Gastroesophageal sphincter (tissue), 3 donors: ENCODE data around the gene CDKL5.

Source experiments
- POLR2A ChIP-seq, 2 donors: fragments of 450-650 bp; IDR thresholded peaks; one replicate each; pipeline ENCODE4 v1.6.1; 2017; ENCODE audit warnings: antibody characterized with exemption in 2 of 2, mild to moderate bottlenecking in 2 of 2, moderate library complexity in 1 of 2
- POLR2AphosphoS5 ChIP-seq: sonication (generic); formaldehyde crosslinking; IDR thresholded peaks from one replicate; pipeline ENCODE4 v1.6.1; 2017; ENCODE audit warnings: antibody characterized with exemption
- TF ChIP-seq, protein P1 (sequence below), 4 experiments: fragments of 200-600 bp in 2 of 4; fragments of 450-650 bp in 2 of 4; sonication (generic) in 1 of 4; IDR thresholded peaks; one replicate each; pipeline ENCODE4 v1.5.1; 2017 to 2019; ENCODE audit warnings: antibody characterized with exemption in 4 of 4, mild to moderate bottlenecking in 2 of 4, moderate library complexity in 2 of 4

GRCh38 chrX:18557879-18558278 is 132.5 kb downstream of the CDKL5 start:
- TF ChIP-seq, protein P1, sequence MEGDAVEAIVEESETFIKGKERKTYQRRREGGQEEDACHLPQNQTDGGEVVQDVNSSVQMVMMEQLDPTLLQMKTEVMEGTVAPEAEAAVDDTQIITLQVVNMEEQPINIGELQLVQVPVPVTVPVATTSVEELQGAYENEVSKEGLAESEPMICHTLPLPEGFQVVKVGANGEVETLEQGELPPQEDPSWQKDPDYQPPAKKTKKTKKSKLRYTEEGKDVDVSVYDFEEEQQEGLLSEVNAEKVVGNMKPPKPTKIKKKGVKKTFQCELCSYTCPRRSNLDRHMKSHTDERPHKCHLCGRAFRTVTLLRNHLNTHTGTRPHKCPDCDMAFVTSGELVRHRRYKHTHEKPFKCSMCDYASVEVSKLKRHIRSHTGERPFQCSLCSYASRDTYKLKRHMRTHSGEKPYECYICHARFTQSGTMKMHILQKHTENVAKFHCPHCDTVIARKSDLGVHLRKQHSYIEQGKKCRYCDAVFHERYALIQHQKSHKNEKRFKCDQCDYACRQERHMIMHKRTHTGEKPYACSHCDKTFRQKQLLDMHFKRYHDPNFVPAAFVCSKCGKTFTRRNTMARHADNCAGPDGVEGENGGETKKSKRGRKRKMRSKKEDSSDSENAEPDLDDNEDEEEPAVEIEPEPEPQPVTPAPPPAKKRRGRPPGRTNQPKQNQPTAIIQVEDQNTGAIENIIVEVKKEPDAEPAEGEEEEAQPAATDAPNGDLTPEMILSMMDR (IDR thresholded peaks at IDR 0.05): no peak
- TF ChIP-seq POLR2A (IDR thresholded peaks at IDR 0.05) (no peak), POLR2AphosphoS5 (no peak)
